ENCODE results near the gene CYB5D1.
A peak's percentile ranks its signal among the peaks of the same experiment; 100 is the strongest.
"Not testable (repeated sequence)": the region's sequence is repeated elsewhere in the genome, so short reads cannot be mapped to it uniquely, and the experiment has no call there.

CYB5D1 gene, protein sequence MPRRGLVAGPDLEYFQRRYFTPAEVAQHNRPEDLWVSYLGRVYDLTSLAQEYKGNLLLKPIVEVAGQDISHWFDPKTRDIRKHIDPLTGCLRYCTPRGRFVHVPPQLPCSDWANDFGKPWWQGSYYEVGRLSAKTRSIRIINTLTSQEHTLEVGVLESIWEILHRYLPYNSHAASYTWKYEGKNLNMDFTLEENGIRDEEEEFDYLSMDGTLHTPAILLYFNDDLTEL

DNA sequence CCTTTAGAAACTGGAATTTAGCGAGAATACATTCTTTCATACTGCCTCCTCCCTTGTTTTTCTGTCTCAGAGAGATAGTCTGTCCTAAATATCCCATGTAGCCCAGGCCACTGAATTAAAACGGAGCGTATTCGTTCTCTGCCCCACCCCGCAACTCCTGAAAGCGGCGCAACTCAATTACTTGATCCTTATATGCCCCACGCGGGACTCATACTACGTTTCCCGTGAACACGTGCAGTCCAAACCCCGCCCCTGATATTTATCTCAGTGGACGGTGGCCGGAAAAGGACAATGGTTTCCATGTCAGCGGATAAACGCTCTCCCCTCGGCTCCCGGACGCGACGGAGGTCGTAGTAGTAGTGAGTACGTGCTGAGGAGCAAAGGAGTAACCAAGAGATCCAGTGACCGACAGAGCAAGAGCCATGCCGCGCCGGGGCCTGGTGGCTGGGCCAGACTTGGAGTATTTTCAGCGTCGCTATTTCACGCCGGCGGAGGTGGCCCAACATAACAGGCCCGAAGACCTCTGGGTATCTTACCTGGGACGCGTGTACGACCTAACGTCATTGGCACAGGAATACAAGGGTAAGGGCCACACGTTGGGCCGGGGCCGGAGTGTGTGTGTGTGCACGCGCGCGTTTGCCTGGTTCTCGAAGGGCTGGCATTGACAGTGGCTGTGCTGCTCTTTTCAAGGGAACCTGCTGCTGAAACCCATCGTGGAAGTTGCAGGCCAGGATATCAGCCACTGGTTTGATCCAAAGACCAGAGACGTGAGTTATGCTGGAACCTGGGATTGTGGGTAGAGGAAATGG is at the start of gene CYB5D1:
CYB5D1 (plus strand) TSS at position 291 of the 809 bp plus-strand sequence; CDS start at position 423, 132 bp downstream.
- peak; percentile 92 for DNase-seq

DNA sequence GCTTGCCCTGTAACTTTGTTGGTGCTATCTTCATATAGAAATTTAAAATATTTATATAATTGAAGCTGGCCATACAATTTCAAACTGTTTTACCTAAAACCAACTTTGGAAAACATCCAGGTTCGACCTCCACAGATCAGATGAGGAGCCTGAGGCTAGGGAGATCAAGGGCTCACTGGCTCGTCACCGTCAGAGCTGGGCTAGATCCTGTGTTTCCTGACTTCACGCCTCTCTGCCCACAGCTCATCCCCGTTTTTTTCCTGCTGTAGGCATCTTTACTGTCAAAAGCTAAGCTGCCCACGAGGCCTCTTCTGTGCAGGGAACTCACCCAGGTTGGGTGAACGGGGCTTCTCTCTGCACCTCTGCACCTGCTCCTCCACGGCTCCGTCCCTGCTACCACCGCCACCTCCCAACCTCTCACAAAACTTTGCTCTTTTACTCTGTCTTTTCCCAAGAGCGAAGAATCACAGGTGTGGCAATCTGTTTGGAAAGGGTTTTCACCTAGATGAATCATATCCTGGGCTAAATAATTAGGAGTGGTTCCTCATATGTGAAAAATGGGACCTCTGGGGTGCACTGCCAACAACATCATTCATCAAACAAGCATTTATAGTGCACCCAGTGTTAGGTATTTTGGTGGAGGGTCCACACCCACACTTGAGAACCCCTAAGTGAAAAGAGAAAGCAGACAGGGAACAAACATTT is 48.6 kb upstream of the CYB5D1 start:
- no peak for DNase-seq

DNA sequence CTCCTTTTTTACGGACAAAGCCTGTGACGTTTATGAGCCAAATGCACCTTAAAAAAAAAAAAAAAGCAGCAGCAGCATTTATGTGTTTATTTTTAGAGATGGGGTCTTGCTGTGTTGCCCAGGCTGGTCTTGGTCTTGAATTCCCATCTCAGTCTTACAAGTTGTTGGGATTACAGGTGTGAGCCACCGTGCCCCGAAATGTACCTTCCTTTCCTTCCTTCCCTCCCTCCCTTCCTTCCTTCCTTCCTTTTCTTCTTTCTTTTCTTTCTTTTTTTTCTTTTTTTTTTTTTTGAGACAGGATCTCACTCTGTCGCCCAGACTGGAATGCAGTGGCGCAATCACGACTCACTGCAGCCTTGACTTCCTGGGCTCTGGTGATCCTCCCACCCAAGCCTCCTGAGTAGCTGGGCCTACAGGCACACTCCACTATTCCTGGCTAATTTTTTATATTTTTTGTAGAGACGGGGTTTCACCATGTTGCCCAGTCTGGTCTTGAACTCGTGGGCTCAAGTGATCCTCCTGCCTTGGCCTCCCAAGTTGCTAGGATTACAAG is 47.9 kb upstream of the CYB5D1 start:
- not testable (repeated sequence) for DNase-seq

DNA sequence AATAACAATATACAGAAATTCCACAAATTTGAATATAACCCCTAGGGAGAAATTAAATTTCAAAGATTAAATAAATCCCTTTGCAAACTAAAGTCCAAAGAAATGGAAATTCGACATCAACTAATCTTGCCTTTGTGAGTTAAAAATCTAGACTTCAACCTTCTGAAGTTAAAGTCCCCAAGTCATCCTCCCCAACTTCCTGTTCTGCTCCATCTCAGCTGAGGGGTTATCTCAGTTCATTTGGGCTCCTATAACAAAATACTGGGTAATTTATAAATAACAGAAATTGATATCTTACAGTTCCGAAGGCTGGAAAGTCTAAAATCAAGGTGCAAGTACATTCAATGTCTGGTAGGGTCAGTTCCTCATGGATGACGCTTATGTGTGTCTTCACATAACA is 46.6 kb upstream of the CYB5D1 start:
- no peak for DNase-seq

DNA sequence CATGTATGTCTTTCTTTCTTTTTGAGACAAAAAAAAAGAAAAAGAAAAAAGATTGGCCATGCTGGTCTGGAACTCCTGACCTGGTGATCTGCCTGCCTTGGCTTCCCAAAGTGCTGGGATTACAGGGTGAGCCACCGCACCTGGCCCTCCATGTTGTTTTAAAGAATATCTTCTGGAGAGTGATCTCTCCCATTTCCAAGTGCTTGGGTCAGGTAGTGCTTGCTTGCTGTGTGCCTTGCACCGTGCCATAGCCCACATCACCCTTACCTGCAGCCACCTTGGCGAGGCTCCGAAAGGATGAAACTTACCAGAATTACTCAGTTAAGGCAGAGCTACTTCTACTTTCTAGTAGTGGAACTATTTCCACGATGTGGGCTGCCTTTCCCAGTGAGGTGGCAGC is 42.8 kb upstream of the CYB5D1 start:
- no peak for DNase-seq

DNA sequence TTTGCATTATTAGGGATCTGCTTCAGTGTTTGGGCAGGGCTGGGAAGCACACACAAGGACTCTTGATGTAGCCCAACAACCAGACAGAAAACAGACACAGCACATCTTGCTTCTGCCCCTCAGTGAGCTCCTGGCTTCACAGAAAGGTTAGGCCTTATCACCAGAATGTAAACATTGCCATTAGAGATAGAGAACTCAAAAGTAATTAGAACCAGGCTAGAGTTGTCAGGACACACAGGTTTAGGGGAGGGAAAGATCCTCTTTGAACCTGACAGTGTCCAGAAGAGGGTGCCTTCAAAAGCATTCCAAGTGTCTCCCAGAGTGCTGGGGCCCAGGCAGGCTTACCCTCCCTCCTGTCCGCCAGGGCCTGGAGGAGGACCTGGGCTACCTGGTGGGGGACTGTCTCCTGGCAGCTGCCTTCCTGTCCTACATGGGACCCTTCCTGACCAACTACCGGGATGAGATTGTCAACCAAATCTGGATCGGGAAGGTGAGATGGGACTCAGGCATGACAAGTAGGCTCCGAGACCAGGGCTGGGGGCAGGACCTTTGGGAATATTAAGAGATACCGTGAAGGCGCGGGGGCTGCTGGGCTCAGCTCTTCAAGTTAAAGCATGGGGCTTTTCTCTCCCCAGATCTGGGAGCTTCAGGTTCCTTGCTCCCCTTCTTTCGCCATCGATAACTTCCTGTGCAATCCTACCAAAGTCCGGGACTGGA is 40.7 kb upstream of the CYB5D1 start:
- DNase-seq = no peak

DNA sequence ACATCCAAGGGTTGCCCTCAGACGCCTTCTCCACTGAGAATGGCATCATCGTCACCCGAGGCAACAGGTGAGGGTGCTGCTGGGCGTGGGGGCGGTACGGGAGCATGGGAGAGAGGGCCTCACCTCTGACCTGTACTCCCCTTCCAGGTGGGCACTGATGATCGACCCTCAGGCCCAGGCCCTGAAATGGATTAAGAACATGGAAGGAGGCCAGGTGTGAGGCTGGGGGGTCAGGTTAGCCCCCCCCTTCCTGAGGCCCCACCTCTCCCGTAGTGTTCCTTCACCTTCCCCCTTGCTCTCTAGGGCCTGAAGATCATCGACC is 40.2 kb upstream of the CYB5D1 start:
- no peak for DNase-seq

DNA sequence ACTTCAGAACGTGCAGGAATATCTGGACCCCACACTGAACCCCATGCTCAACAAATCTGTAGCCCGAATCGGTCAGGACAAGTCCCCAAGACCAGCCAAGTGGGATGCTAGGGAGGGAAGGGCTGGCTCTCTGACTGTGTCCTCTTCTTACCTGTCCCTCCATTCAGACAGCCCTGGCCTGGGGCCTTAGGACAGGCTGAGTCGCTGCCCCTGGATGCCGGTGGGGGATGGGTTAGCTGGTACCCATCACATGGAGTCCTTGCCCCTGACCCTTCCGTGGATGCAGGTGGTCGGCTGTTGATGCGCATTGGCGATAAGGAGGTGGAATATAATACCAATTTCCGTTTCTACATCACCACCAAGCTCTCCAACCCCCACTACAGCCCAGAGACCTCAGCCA is 39.8 kb upstream of the CYB5D1 start:
- DNase-seq = no peak

DNA sequence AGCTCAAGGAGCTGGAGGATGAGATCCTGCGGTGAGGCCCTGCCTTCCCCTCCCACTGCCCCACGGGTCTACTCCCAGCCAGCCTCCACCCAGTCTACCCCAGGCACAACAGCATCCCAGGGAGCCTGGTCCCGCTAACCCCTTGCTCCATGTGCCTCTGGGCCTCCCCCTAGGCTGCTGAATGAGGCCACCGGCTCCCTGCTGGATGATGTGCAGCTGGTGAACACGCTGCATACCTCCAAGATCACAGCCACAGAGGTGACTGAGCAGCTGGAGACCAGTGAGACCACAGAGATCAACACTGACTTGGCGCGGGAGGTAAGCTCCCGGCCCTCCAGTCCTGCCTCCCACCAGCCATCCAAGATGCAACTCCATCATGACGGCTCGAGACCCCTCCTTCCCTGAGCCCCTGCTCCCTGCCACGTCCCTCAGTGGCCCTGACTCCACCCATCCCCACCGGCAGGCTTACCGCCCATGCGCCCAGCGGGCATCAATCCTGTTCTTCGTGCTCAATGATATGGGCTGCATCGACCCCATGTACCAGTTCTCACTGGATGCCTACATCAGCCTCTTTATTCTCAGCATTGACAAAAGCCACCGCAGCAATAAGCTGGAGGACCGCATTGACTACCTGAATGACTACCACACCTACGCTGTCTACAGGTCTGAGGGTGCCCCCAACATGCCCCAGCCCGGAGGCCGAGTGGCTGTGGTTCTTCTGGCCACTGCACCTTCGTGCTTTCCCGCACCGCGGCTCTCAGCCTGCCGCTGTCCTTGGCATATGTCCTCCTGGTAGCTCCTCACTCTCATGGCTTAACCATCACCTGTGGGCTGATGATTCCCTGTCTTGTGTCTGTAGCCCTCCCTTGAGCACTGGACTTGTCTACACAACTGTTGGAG is 38.8 kb upstream of the CYB5D1 start:
- no peak for DNase-seq

DNA sequence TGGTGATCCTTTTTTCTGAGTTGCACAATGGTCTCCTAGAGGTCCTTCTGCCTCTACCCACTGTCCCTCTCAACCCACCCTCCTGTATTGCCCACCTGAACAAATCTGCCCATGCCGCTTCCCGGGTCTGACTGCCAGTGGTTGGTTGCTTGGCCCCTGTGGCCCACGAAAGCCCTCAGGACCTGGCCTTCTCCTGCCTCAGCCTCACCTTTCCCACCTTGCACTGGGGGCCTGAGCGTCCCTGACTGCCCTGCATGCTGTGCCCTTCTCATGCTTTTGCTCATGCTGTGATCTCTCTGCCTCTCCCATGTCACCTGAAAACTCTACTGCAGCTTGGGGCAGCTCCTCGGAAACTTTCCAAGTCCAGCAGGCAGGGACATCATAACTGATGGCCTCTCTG is 37.6 kb upstream of the CYB5D1 start:
- no peak for DNase-seq

DNA sequence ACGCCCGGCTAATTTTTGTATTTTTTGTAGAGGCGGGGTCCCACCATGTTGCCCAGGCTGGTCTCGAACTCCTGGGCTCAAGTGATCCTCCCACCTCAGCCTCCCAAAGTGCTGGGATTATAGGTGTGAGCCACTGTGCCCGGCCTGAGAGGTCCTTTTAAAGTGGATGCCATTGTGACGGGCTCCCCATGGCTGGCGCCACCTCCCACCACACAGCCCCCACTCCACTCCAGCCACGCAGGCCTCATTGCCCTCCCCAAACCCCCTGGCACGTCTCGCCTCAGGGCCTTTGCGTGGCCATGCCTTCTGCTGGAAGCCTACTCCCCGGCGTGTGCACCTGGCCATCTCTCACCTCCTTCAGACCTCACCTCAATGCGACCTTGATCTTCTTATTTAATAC is 35.7 kb upstream of the CYB5D1 start:
- no peak for DNase-seq

DNA sequence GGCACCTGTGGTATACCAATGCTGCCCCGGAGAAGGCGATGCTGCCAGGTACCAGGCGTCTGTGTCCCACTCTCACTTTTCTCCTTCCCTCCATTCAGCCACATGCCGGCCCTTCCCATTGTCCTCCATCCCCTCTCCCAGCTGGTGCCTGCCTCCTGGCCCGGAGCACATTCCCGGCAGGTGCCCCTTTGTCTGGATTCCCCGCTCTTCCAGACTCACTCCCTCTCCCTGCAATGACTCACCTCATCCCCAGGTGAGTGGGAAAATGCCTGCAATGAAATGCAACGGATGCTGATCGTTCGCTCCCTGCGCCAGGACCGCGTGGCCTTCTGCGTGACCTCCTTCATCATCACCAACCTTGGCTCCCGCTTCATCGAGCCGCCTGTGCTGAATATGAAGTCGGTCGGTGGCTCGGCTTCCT is 34.2 kb upstream of the CYB5D1 start:
- no peak for DNase-seq

DNA sequence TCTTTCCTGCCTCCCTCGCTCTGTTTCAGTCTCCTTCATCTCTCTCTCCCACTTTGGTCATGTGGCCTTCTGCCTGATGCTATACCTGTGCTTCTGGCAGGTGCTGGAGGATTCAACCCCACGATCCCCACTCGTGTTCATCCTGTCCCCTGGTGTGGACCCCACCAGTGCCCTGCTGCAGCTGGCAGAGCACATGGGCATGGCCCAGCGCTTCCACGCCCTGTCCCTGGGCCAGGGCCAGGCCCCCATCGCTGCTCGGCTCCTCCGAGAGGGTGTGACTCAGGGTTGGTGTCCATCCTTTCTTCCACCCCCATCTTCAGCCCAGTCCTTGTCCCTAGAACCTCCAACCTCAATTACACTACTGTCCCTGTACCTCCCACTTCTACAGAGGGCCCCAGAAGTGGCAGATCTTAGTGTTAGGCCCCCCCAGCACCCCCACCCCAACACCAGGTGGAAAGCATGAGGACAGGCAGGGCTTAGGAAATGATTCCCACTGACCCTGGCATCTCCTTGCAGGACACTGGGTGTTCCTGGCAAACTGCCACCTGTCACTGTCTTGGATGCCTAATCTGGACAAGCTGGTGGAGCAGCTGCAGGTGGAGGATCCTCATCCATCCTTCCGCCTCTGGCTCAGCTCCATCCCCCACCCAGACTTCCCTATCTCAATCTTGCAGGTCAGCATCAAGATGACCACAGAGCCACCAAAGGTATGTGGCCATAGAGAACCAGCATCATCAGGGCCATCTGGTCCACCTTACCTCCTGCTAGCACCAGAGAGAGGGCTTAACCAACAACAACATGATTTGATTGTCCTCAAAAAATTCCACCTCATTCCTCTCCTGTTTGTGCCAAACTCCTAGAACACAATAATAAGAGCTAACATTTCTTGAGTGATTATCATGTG is 33.5 kb upstream of the CYB5D1 start:
- no peak for DNase-seq

DNA sequence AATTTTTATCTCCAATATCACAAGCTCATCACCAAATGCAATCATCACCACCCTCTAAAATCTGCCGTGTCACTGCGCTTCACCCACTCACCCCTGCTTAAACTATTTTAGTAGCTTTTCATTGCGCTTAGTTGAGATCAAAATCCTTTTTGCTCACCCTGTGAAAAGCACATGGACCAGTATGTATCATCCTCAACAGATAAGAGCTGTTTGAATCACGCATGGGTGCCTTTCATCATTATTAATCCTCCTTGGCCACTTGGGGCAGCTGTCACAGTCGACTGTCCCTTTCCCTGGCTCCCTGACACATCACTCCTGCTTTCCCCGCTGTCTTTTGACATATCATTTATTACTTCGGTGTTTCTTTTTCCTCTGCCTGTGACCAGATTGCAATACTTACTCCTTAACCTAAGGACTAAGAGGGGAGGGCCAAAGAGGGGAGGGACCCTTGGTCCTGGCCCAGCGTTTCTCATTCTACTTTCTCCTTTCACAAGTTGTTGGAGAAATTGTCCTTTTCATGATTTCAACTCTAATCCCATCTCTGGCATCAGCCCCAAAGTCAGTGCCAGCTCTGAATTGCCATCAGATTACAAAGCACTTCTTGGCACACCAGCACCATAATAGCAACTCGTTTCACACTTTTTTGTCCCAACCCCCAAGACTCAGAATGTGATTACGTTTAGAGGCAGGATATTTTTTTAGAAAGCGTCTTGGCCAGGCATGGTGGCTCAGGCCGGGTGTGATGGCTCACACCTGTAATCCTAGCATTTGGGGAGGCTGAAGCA is 32.4 kb upstream of the CYB5D1 start:
- DNase-seq = no peak

DNA sequence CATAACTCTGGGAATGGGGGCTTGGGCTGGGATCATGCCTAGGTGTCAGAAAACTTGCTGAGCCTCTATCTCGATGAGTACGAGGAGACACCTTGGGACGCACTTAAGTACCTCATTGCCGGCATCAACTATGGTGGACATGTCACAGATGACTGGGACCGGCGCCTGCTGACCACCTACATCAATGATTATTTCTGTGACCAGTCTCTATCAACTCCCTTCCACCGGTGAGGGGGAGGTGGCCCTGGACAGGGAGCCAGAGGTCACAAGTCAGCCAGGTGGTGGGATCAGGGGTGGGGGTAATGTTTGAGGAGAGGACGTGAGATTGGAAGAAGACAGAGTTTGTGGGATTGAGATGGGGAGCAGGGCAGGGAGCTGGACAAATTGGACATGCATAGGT is 27.2 kb upstream of the CYB5D1 start:
- DNase-seq = no peak

DNA sequence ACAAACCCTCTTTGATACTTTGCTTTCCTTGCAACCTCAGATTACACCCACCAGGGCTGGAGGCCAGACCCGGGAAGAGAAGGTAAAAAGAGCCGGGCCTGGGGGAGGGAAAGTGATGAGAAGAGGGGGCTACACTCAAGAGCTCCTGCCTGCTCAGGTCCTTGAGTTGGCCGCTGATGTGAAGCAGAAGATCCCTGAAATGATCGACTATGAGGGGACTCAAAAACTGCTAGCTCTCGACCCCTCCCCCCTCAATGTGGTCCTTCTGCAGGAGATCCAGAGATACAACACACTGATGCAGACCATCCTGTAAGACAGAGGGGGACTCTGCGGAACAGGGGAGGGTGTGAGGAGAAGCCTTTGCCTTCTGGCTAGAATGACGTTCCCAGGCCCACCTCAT is 26.6 kb upstream of the CYB5D1 start:
- no peak for DNase-seq

DNA sequence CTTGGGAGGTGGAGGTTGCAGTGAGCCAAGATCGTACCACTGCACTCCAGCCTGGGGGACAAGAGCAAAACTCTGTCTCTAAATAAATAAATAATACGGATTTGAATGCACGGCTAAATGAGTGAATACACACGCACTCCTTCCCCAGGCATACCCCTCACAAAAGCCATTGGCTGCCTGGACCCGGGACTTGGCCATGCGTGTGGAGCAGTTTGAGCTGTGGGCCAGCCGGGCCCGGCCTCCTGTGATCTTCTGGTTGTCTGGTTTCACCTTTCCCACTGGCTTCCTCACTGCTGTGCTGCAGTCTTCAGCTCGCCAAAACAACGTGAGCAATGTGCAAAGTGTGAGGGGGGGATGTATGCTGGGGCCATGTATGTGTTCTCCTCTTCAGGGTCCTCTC is 25.4 kb upstream of the CYB5D1 start:
- DNase-seq = no peak

DNA sequence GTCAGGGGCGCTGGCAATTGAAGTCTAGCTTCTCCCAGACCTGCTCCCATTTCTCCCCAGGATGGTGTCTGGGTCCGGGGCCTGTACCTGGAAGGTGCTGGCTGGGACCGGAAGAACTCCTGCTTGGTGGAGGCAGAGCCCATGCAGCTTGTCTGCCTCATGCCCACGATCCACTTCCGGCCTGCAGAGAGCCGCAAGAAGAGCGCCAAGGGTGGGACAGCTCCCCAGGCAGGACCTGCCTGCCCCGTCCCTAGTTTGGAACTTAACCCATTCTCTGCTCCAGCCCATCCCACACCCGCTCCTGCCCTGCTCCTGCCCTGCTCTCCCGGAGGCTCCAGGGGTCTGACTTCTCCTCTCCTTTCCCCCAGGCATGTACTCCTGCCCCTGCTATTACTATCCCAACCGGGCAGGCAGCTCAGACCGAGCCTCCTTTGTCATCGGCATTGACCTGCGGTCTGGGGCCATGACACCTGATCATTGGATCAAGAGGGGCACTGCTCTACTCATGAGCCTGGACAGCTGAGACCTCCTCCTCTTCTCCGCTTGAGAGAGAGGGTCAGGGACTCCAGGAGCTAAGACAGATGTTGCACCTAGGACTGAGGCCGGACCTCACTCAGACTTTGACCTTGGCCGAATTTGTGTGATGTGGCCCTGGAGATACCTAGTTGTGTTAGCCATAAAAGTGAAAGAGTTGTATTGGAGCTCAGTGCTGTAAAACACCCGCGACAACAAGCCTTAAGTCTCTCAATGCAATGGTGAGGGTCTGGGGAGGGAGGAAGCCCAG is 24.6 kb upstream of the CYB5D1 start:
- DNase-seq = no peak
